GM21737 (cell line): Measurements from ENCODE around the gene SFN.
"Not testable (repeated sequence)": the region's sequence is repeated elsewhere in the genome, so short reads cannot be mapped to it uniquely, and the experiment has no call there.

Experiments used
- ATAC-seq: cut with Tn5 transposase; IDR thresholded peaks from one replicate; pipeline ENCODE4 v1.9.1; 2021; ENCODE audit warnings: mild to moderate bottlenecking, moderate library complexity; ENCODE audit not compliant: unreplicated experiment

The SFN gene

GRCh38 chr1:26838474-26839338 is 24.2 kb upstream of the SFN start:
- peak; percentile 87 for ATAC-seq

- no peak for ATAC-seq
Measured at GRCh38 chr1:26839339-26839722, 23.6 kb upstream of the SFN start.

- ATAC-seq: no peak
Measured at GRCh38 chr1:26839779-26840178, 23.2 kb upstream of the SFN start.

GRCh38 chr1:26844424-26845196 is 18.3 kb upstream of the SFN start:
- no peak for ATAC-seq

GRCh38 chr1:26847826-26848225 is 15.1 kb upstream of the SFN start:
- not testable (repeated sequence) for ATAC-seq

DNA sequence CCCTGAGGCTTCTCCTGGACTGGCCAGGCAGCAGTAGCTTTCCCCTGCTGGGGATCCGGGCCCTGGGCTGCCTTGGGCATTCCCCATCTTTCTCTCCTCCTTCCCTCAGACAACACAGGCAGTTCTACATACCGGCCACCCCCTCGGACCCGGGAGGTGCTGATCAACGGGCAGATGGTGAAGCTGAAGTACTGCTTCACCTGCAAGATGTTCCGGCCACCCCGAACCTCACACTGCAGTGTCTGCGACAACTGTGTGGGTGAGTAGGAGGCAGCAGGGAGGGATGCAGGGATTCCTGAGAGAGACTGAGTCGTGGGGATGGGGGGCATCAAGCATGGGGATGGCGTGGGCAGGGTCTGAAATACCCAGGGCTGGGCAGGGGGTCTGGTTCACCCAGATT is 14.4 kb upstream of the SFN start:
- ATAC-seq: no peak

DNA sequence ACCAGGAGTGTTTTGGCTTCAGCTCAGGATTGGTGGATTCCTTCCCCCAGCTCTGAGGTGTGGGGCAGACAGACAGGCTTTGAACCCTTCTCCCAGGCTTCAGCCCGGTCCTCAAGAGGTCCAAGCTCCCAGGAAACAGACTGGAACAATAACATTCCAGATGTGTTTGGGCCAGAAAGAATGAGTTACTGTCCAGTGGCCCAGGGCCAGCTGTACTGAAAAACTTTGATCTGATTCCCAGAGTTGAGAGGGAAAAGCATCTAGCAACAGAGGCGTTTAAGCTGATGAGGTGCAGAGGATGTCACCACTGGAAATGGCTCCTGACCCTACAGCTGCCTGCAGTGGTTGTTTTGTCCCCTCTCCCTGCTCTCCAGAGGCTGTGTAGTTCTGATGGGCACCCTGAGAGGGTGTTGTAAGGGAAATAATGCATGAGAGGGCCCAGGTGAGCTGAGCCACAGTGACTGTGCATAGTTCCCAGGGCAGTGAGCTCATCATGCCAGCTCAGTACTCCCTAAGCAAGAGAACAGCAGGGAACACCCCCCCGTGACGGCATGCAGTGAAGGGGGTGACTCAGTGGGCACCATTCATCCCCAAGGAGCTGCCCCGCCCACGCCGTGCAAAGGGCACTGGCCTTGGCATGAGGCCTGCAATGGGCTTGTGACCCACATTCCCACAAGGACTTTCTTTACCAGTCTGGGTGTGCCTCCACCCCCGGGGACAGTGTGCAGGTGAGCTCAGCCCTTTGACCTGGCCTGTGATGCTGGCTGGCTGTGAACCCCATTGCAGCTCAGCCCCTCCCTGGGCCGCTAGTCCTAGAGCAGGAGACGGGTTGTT is 13.8 kb upstream of the SFN start:
- no peak for ATAC-seq

DNA sequence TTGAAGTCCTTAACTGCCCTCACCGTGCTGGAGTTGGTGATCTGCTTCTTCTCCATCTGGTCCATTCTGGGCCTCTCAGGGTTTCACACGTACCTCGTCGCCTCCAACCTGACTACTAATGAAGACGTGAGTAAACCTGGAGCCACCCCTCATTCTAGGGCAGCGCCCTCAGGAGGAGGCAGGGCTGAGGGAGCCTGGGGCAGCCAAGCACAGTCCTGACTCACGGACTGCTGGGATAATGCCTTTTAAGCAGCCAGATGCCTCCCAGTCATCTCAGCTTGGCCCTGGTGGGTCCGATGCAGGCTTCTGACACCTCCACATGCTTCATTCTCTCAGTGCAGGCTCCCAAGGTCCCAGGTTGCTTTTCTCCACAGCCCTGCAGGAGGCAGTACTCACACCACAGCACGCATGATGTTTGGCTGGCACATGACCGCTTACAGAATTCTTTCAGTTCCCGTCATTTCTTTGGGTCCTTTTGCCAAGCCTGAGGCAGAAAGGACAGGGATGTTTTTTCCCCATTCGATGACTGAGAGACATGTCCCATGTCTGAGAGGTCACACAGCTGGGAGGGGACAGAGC is 11.8 kb upstream of the SFN start:
- ATAC-seq: no peak

- no peak for ATAC-seq
Measured at GRCh38 chr1:26852701-26853100, 10.2 kb upstream of the SFN start.

GRCh38 chr1:26853156-26853555 is 9.8 kb upstream of the SFN start:
- ATAC-seq: no peak

- no peak for ATAC-seq
Measured at GRCh38 chr1:26853600-26853999, 9.3 kb upstream of the SFN start.

- no peak for ATAC-seq
Measured at GRCh38 chr1:26854906-26855305, 8.0 kb upstream of the SFN start.

GRCh38 chr1:26855636-26856035 is 7.3 kb upstream of the SFN start:
- no peak for ATAC-seq

DNA sequence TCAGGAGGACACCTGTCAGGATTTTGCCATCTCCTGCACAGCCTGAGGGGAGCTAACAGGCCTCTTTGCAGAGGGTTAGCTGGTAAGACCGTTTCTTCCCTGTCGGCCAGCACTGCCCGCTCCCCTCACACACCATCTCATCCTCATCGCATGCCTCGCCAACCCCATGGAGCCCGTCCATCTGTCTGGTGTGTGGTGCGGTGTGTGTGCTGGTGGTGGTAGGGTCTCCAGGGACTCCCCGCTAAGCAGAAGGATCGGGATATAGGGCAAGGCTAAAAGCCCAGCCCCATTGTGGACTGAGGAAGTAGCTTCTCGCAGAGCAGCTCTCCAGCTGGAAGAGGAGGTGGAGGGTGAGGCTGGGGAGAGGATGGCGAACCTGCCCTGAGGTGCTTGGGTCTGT is 6.8 kb upstream of the SFN start:
- ATAC-seq: no peak

- ATAC-seq: no peak
Measured at GRCh38 chr1:26856604-26857469, 6.1 kb upstream of the SFN start.

- no peak for ATAC-seq
Measured at GRCh38 chr1:26857473-26858060, 5.4 kb upstream of the SFN start.

- ATAC-seq: no peak
Measured at GRCh38 chr1:26858160-26858559, 4.8 kb upstream of the SFN start.

DNA sequence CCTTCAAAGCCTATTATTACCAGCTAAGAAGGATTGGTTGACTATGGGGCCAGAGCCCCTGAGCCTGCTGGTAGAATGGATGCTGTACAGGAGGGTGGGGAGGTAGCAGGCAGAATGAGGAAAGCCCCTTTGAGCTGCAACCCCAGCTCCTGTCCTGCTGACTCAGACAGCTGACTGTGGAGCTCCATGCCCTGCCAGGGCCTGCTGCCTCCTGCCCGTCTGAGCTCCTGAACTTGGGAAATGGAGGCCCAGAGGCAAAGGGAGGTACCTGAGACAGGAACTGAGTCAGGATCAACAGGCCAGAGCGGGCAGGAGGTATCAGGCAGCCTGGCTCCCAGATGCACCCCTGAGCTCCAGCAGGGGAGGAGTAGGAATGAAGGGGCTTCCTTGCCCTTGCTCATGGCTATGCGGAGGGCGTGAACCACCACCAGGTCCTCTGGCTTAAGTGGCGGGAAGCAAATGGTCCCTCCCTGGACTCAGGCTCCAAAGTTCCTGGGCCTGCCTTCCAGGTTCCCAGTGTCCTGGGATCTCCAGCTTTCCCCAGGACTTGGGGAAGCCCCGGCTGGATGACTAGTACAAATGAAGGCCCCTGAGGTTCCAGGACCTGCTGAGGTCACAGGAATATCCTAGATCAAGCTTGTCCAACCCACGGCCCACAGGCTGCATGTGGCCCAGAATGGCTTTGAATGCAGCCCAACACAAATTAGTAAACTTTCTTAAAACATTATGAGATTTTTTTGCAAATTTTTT is 3.9 kb upstream of the SFN start:
- no peak for ATAC-seq

GRCh38 chr1:26861286-26861701 is 1.7 kb upstream of the SFN start:
- ATAC-seq: no peak
